ENCODE results near the gene CD320. TPM values are rescaled to one million over a fixed set of nuclear protein-coding genes. Genes with fewer than 3 reads are reported as not detected.
"Not testable (repeated sequence)": the region's sequence is repeated elsewhere in the genome, so short reads cannot be mapped to it uniquely, and the experiment has no call there.

The CD320 gene
- total and polyA plus RNA-seq, 2 experiments from 2014 or later = 53.8 to 91.4 TPM

- no peak for TF ChIP-seq CTCF (IDR thresholded peaks at IDR 0.05; ENCODE audit: poor library complexity)
- no peak for TF ChIP-seq EZH2 (IDR thresholded peaks at IDR 0.05; ENCODE audit: borderline replicate concordance)
- no peak for TF ChIP-seq EZH2phosphoT487 (IDR thresholded peaks at IDR 0.05; ENCODE audit: low read depth, severe bottlenecking, unreplicated experiment)
- DNase-seq (ENCODE audit: low spot score) = no peak
- Histone ChIP-seq H3K4me3 (no peak overlapping the region), H3K27ac (no peak overlapping the region), H3K4me2 (peak overlapping the region; percentile 58), H3K36me3 (replicated peaks; ENCODE audit: insufficient read depth, low read depth) (no peaks in the 10 kb centered on the region), H2AFZ (no peak overlapping the region), H3K27me3 (peaks cover 4% of the 10 kb centered on the region), H3K9me3 (ENCODE audit: low read depth) (no peaks in the 10 kb centered on the region), H3K79me2 (no peaks in the 10 kb centered on the region), H3K9me2 (replicated peaks; ENCODE audit: insufficient read depth) (no peaks in the 10 kb centered on the region), H4K20me1 (ENCODE audit: insufficient read depth, poor library complexity, severe bottlenecking) (no peaks in the 10 kb centered on the region), H3K4me1 (ENCODE audit: insufficient read depth) (no peaks in the 10 kb centered on the region)
- WGBS (ENCODE audit: low lambda C conversion rate, missing lambda C conversion rate) = 31% methylated on average over 9 of the region's 10 CpGs
Observed at GRCh38 chr19:8352134-8352827, 44.1 kb upstream of the CD320 start.

- H4K20me1 ChIP-seq (ENCODE audit: insufficient read depth, poor library complexity, severe bottlenecking); H3K27me3 ChIP-seq; H3K4me3 ChIP-seq; H3K79me2 ChIP-seq; H3K27ac ChIP-seq; H3K36me3 ChIP-seq (replicated peaks; ENCODE audit: insufficient read depth, low read depth); H3K4me2 ChIP-seq; H3K4me1 ChIP-seq (ENCODE audit: insufficient read depth); H3K9me2 ChIP-seq (replicated peaks; ENCODE audit: insufficient read depth); H3K9me3 ChIP-seq (ENCODE audit: low read depth); DNase-seq (ENCODE audit: low spot score); H2AFZ ChIP-seq: not testable (repeated sequence)
- 85% methylated on average over 8 of the region's 8 CpGs for WGBS (ENCODE audit: low lambda C conversion rate, missing lambda C conversion rate)
Observed at GRCh38 chr19:8349629-8350372, 41.6 kb upstream of the CD320 start.

- Histone ChIP-seq H3K9me2 (replicated peaks; ENCODE audit: insufficient read depth) (no peaks in the 10 kb centered on the region), H3K4me2 (peak overlapping the region; percentile 74), H3K79me2 (no peaks in the 10 kb centered on the region), H3K27me3 (peaks cover 17% of the 10 kb centered on the region), H2AFZ (no peak overlapping the region), H3K4me3 (no peak overlapping the region), H3K4me1 (ENCODE audit: insufficient read depth) (no peaks in the 10 kb centered on the region), H3K27ac (no peak overlapping the region), H4K20me1 (ENCODE audit: insufficient read depth, poor library complexity, severe bottlenecking) (no peaks in the 10 kb centered on the region), H3K36me3 (replicated peaks; ENCODE audit: insufficient read depth, low read depth) (no peaks in the 10 kb centered on the region), H3K9me3 (ENCODE audit: low read depth) (no peaks in the 10 kb centered on the region)
- WGBS (ENCODE audit: low lambda C conversion rate, missing lambda C conversion rate) = 49% methylated on average over 11 of the region's 11 CpGs
- TF ChIP-seq CTCF (IDR thresholded peaks at IDR 0.05; ENCODE audit: poor library complexity) (no peak), EZH2 (IDR thresholded peaks at IDR 0.05; ENCODE audit: borderline replicate concordance) (no peak), EZH2phosphoT487 (IDR thresholded peaks at IDR 0.05; ENCODE audit: low read depth, severe bottlenecking, unreplicated experiment) (no peak)
- DNase-seq (ENCODE audit: low spot score) = no peak
Observed at GRCh38 chr19:8343483-8343844, 35.3 kb upstream of the CD320 start.

- WGBS (ENCODE audit: low lambda C conversion rate, missing lambda C conversion rate) = 16% methylated on average over 31 of the region's 65 CpGs
- H3K79me2 ChIP-seq = no peaks in the 10 kb centered on the region
- H3K9me2 ChIP-seq (replicated peaks; ENCODE audit: insufficient read depth) = no peaks in the 10 kb centered on the region
- H3K4me3 ChIP-seq = no peak within 1 kb of the TSS
- no peaks in the 10 kb centered on the region for H3K4me1 ChIP-seq (ENCODE audit: insufficient read depth)
- no peaks in the 10 kb centered on the region for H3K9me3 ChIP-seq (ENCODE audit: low read depth)
- H4K20me1 ChIP-seq (ENCODE audit: insufficient read depth, poor library complexity, severe bottlenecking) = no peaks in the 10 kb centered on the region
- H3K27me3 ChIP-seq = peaks cover 21% of the 10 kb centered on the region
- no peak within 1 kb of the TSS for H3K27ac ChIP-seq
- TF ChIP-seq EZH2phosphoT487 (IDR thresholded peaks at IDR 0.05; ENCODE audit: low read depth, severe bottlenecking, unreplicated experiment) (no peak), EZH2 (IDR thresholded peaks at IDR 0.05; ENCODE audit: borderline replicate concordance) (no peak)
- H2AFZ ChIP-seq = peak within 1 kb of the TSS; percentile 18
- H3K4me2 ChIP-seq = peak within 1 kb of the TSS; percentile 74
- peak; percentile 94 for DNase-seq (ENCODE audit: low spot score)
- H3K36me3 ChIP-seq (replicated peaks; ENCODE audit: insufficient read depth, low read depth) = no peaks in the 10 kb centered on the region
Observed at GRCh38 chr19:8342684-8343482, 34.7 kb upstream of the CD320 start, which contains the start of gene KANK3. TSS of gene KANK3 (minus strand) at chr19:8343262. CDS start at chr19:8337828, 5,434 bp downstream.
